Hepatocyte (in vitro differentiated cells): ENCODE data around the gene BARX2. TPM values are rescaled to one million over a fixed set of nuclear protein-coding genes. Genes with fewer than 3 reads are reported as not detected.

Source experiments
- DNase-seq: peaks from one replicate; pipeline ENCODE4 v3.0.0-alpha.2; 2016; ENCODE audit warnings: low spot score
- H2AFZ ChIP-seq: fragments of 200-600 bp; sonication (generic); 2 replicates; pipeline ENCODE4 v1.6.0; 2016; ENCODE audit warnings: antibody characterized with exemption, mild to moderate bottlenecking
- H3K27ac ChIP-seq: fragments of 200-600 bp; sonication (generic); 2 replicates; pipeline ENCODE4 v1.5.1; 2016; ENCODE audit warnings: mild to moderate bottlenecking
- H3K27me3 ChIP-seq: fragments of 200-600 bp; sonication (generic); 2 replicates; pipeline ENCODE4 v1.6.1; 2016
- H3K36me3 ChIP-seq: fragments of 200-600 bp; sonication (generic); replicated peaks from 2 replicates; pipeline ENCODE4 v1.5.1; 2016; ENCODE audit warnings: low read depth; ENCODE audit not compliant: insufficient read depth
- H3K4me1 ChIP-seq: fragments of 200-600 bp; sonication (generic); 2 replicates; pipeline ENCODE4 v1.5.1; 2016; ENCODE audit warnings: mild to moderate bottlenecking, moderate library complexity; ENCODE audit not compliant: insufficient read depth
- H3K4me2 ChIP-seq: fragments of 200-600 bp; sonication (generic); 2 replicates; pipeline ENCODE4 v1.6.0; 2016
- H3K4me3 ChIP-seq: fragments of 200-600 bp; sonication (generic); 2 replicates; pipeline ENCODE4 v1.5.1; 2016; ENCODE audit warnings: mild to moderate bottlenecking
- H3K79me2 ChIP-seq: fragments of 200-600 bp; sonication (generic); 2 replicates; pipeline ENCODE4 v1.6.0; 2017; ENCODE audit warnings: mild to moderate bottlenecking
- H3K9me2 ChIP-seq: fragments of 200-600 bp; sonication (generic); replicated peaks from 2 replicates; pipeline ENCODE4 v1.6.0; 2017; ENCODE audit warnings: mild to moderate bottlenecking; ENCODE audit not compliant: insufficient read depth
- H3K9me3 ChIP-seq: fragments of 200-600 bp; sonication (generic); 2 replicates; pipeline ENCODE4 v1.5.1; 2016; ENCODE audit warnings: low read depth, mild to moderate bottlenecking
- H4K20me1 ChIP-seq: fragments of 200-600 bp; sonication (generic); 2 replicates; pipeline ENCODE4 v1.6.0; 2016; ENCODE audit warnings: mild to moderate bottlenecking; ENCODE audit not compliant: insufficient read depth, poor library complexity, severe bottlenecking
- EZH2 ChIP-seq: fragments of 200-600 bp; sonication (generic); IDR thresholded peaks from 2 replicates; pipeline ENCODE4 v1.6.1; 2016; ENCODE audit warnings: antibody characterized with exemption, mild to moderate bottlenecking, borderline replicate concordance
- EZH2phosphoT487 ChIP-seq: fragments of 200-600 bp; sonication (generic); IDR thresholded peaks from one replicate; pipeline ENCODE4 v1.6.1; 2018; ENCODE audit warnings: antibody characterized with exemption, mild to moderate bottlenecking, low read depth, moderate library complexity; ENCODE audit not compliant: unreplicated experiment, severe bottlenecking
- WGBS: methylation state at CpG from one replicate; pipeline ENCODE4 v1.1.6; 2016; ENCODE audit warnings: low lambda C conversion rate; ENCODE audit errors: missing lambda C conversion rate; 5-methylcytosine and 5-hydroxymethylcytosine counted together
- polyA plus RNA-seq: library from polyadenylated mRNA; unstranded; fragments of >200 nt; fragmentation: Nextera tagmentation; extraction: Ambion mirVana; gene quantifications from 2 replicates; pipeline ENCODE4 v1.2.1, GENCODE V29; 2016
- total RNA-seq: library from RNA; depleted of rRNA; stranded (reverse); fragments of >200 nt; gene quantifications from 2 replicates; pipeline ENCODE4 v1.2.3, GENCODE V29; 2014
- TF ChIP-seq, protein P1 (sequence below): fragments of 200-600 bp; sonication (generic); IDR thresholded peaks from 2 replicates; pipeline ENCODE4 v1.5.1; 2016; ENCODE audit warnings: antibody characterized with exemption, mild to moderate bottlenecking; ENCODE audit not compliant: poor library complexity

BARX2 gene
- total and polyA plus RNA-seq, 2 experiments from 2014 or later: 0.10 to 0.77 TPM

DNA sequence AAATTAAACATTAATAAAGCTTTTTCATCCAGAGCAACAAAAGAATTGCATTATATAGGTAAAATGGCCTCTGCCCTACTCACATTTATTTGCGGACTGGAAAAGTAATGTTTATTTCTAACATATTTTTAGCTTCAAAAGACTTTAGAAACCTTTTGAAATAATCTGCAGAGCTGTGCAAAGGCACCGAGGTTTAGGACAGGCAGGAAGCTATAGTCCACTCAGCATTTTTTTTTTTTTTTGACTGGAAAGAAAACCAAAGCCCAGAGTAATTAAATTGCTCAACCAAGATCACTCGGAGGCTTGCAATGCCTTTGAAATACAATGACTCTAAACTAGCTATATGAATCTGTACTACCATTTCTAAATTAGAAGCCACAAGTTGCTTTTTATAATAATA, 19.1 kb downstream of the BARX2 start:
- WGBS: 73% methylated on average over 3 of the region's 3 CpGs
- Histone ChIP-seq H3K4me3 (no peak overlapping the region), H3K79me2 (no peaks in the 10 kb centered on the region), H3K27ac (no peak overlapping the region), H3K36me3 (no peaks in the 10 kb centered on the region), H3K9me2 (no peaks in the 10 kb centered on the region), H2AFZ (no peak overlapping the region), H3K9me3 (no peaks in the 10 kb centered on the region), H3K4me1 (no peaks in the 10 kb centered on the region), H4K20me1 (no peaks in the 10 kb centered on the region), H3K4me2 (no peak overlapping the region), H3K27me3 (no peaks in the 10 kb centered on the region)
- DNase-seq: no peak
- TF ChIP-seq EZH2 (no peak), EZH2phosphoT487 (no peak)
- TF ChIP-seq, protein P1, sequence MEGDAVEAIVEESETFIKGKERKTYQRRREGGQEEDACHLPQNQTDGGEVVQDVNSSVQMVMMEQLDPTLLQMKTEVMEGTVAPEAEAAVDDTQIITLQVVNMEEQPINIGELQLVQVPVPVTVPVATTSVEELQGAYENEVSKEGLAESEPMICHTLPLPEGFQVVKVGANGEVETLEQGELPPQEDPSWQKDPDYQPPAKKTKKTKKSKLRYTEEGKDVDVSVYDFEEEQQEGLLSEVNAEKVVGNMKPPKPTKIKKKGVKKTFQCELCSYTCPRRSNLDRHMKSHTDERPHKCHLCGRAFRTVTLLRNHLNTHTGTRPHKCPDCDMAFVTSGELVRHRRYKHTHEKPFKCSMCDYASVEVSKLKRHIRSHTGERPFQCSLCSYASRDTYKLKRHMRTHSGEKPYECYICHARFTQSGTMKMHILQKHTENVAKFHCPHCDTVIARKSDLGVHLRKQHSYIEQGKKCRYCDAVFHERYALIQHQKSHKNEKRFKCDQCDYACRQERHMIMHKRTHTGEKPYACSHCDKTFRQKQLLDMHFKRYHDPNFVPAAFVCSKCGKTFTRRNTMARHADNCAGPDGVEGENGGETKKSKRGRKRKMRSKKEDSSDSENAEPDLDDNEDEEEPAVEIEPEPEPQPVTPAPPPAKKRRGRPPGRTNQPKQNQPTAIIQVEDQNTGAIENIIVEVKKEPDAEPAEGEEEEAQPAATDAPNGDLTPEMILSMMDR: no peak

DNA sequence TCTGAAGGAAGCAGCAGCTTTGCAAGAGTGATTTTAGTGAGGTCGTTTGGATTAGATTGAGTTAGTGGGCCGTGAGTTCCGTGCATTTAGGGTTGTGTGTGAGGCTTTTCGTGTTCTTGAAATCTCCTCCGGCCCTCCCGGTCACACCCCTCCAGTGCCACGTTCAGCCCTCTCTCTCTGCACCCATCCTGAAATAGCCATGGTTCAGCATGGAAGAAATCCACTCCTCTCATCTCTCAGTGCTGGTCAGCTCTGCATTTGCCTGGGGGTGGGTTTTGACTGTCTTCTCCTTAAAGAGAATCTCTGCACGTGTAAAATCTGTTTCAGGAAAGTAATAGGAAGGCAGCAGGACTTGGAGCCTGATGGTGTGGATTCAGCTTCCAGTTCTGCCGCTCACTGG, 19.8 kb downstream of the BARX2 start:
- Histone ChIP-seq H3K79me2 (no peaks in the 10 kb centered on the region), H3K4me1 (no peaks in the 10 kb centered on the region), H3K4me2 (no peak overlapping the region), H3K36me3 (no peaks in the 10 kb centered on the region), H3K4me3 (no peak overlapping the region), H2AFZ (no peak overlapping the region), H3K9me3 (no peaks in the 10 kb centered on the region), H3K27me3 (no peaks in the 10 kb centered on the region), H4K20me1 (no peaks in the 10 kb centered on the region), H3K9me2 (no peaks in the 10 kb centered on the region), H3K27ac (no peak overlapping the region)
- DNase-seq: no peak
- 61% methylated on average over 9 of the region's 9 CpGs for WGBS
- TF ChIP-seq, protein P1: no peak
- TF ChIP-seq EZH2phosphoT487: no peak
- TF ChIP-seq EZH2: no peak

DNA sequence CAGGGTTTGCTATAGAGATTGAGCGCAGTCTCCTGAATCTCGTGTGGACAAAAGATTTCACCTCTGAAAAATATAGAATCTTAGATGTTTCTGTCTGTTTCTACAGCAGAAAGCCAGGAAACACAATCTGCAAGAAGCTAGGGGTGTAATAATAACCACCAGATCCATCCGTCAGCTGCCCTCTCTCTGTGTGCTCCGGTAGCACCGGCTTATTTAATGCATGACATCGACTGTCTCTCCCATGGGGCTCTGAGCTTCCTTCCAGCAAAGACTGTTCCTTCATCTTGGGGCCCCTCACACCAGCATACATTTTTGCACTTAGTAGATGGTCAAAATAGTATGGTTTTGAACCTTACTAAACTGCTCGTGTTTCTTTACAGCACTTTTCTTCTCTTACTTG, 20.2 kb downstream of the BARX2 start:
- no peak for DNase-seq
- Histone ChIP-seq H3K79me2 (no peaks in the 10 kb centered on the region), H3K27me3 (no peaks in the 10 kb centered on the region), H3K4me1 (no peaks in the 10 kb centered on the region), H3K9me2 (no peaks in the 10 kb centered on the region), H3K4me2 (no peak overlapping the region), H3K9me3 (no peaks in the 10 kb centered on the region), H3K27ac (no peak overlapping the region), H3K4me3 (no peak overlapping the region), H3K36me3 (no peaks in the 10 kb centered on the region), H2AFZ (no peak overlapping the region), H4K20me1 (no peaks in the 10 kb centered on the region)
- no peak for TF ChIP-seq EZH2
- TF ChIP-seq, protein P1: no peak
- no peak for TF ChIP-seq EZH2phosphoT487
- WGBS: 79% methylated on average over 7 of the region's 7 CpGs

DNA sequence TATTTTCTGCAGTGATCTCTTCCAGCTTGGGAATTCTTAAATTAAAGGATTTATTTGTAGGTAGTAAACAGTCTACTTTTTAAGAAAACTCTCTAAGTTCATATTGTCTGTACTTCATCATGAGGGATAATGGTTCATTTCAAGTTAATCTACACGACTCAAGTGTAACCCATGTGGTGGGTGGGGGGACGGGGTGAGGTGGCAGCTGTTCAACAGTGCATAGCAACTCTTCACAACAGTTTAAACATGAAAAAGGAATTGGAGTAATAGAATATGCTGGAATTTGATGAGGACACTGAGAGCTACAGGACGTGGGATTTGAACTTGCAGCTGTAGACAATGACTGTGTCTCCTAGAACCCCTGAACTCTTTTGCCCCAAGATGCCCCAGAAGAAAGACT, 20.8 kb downstream of the BARX2 start:
- Histone ChIP-seq H3K9me3 (no peaks in the 10 kb centered on the region), H4K20me1 (no peaks in the 10 kb centered on the region), H3K9me2 (no peaks in the 10 kb centered on the region), H3K79me2 (no peaks in the 10 kb centered on the region), H3K4me1 (no peaks in the 10 kb centered on the region), H2AFZ (no peak overlapping the region), H3K27me3 (no peaks in the 10 kb centered on the region), H3K4me2 (no peak overlapping the region), H3K27ac (no peak overlapping the region), H3K4me3 (no peak overlapping the region), H3K36me3 (no peaks in the 10 kb centered on the region)
- WGBS: 86% methylated on average over 3 of the region's 3 CpGs
- no peak for DNase-seq
- TF ChIP-seq, protein P1: no peak
- TF ChIP-seq EZH2 (no peak), EZH2phosphoT487 (no peak)
